EL (cell line): ENCODE data around the gene NCS1.
A peak's percentile ranks its signal among the peaks of the same experiment; 100 is the strongest.

ENCODE experiments used
- DNase-seq: peaks from one replicate; pipeline ENCODE4 v3.0.0-alpha.2; 2016

The NCS1 gene

GRCh38 chr9:130172161-130172857 lies at the start of gene NCS1:
NCS1 (plus strand) TSS chr9:130172404; CDS start chr9:130172664, 260 bp downstream.
- DNase-seq, result peak; percentile 74

GRCh38 chr9:130122456-130122855 lies 49.7 kb upstream of the NCS1 start:
- DNase-seq, result no peak

GRCh38 chr9:130124085-130124860 lies 47.9 kb upstream of the NCS1 start:
- DNase-seq, result no peak

GRCh38 chr9:130126721-130127433 lies 45.3 kb upstream of the NCS1 start:
- DNase-seq, result no peak

- DNase-seq, result peak; percentile 37
These were observed 44.0 kb upstream of the NCS1 start for GRCh38 chr9:130128251-130128650.

GRCh38 chr9:130128733-130129431 lies 43.3 kb upstream of the NCS1 start:
- peak; percentile 93 for DNase-seq

- no peak for DNase-seq
These were observed 42.7 kb upstream of the NCS1 start for GRCh38 chr9:130129432-130130061.

GRCh38 chr9:130132746-130133145 lies 39.5 kb upstream of the NCS1 start:
- DNase-seq, result no peak

GRCh38 chr9:130137081-130137640 lies 35.0 kb upstream of the NCS1 start:
- DNase-seq, result no peak

- DNase-seq, result no peak
These were observed 34.5 kb upstream of the NCS1 start for GRCh38 chr9:130137641-130138081.

- DNase-seq, result peak; percentile 97
These were observed 34.0 kb upstream of the NCS1 start for GRCh38 chr9:130138171-130138653.

GRCh38 chr9:130138791-130139190 lies 33.4 kb upstream of the NCS1 start:
- DNase-seq, result peak; percentile 90

GRCh38 chr9:130139251-130139650 lies 33.0 kb upstream of the NCS1 start:
- no peak for DNase-seq

GRCh38 chr9:130140706-130141105 lies 31.5 kb upstream of the NCS1 start:
- DNase-seq, result no peak

GRCh38 chr9:130142056-130142455 lies 30.1 kb upstream of the NCS1 start:
- no peak for DNase-seq

GRCh38 chr9:130142641-130143040 lies 29.6 kb upstream of the NCS1 start:
- DNase-seq, result no peak

- DNase-seq, result no peak
These were observed 28.8 kb upstream of the NCS1 start for GRCh38 chr9:130143279-130143893.

GRCh38 chr9:130143958-130144366 lies 28.2 kb upstream of the NCS1 start:
- no peak for DNase-seq

GRCh38 chr9:130144703-130145102 lies 27.5 kb upstream of the NCS1 start:
- no peak for DNase-seq

GRCh38 chr9:130145658-130146057 lies 26.5 kb upstream of the NCS1 start:
- no peak for DNase-seq

GRCh38 chr9:130147198-130147597 lies 25.0 kb upstream of the NCS1 start:
- DNase-seq, result no peak
